ENCODE measurements around the gene ATP6V1G1.
A peak's percentile ranks its signal among the peaks of the same experiment; 100 is the strongest.
"Not testable (repeated sequence)": the region's sequence is repeated elsewhere in the genome, so short reads cannot be mapped to it uniquely, and the experiment has no call there.

The ATP6V1G1 gene

GRCh38 chr9:114601787-114602186 lies 14.2 kb downstream of the ATP6V1G1 start:
- H3K36me3 ChIP-seq (ENCODE audit: control insufficient read depth, insufficient read depth, low read length) = peaks cover 50% of the 10 kb centered on the region
- H3K4me1 ChIP-seq (ENCODE audit: control insufficient read depth, insufficient read depth, low read length, poor library complexity, severe bottlenecking); H3K4me3 ChIP-seq (ENCODE audit: extremely low read depth, insufficient read depth, low read length, poor library complexity, severe bottlenecking); H3K27ac ChIP-seq (ENCODE audit: low read depth, low read length, severe bottlenecking): not testable (repeated sequence)
- peaks cover 10% of the 10 kb centered on the region for H3K9me3 ChIP-seq (ENCODE audit: control insufficient read depth, low read length)
- 84 to 100% methylated on average over 1 to 2 of the region's 2 CpGs for WGBS, 2 experiments (ENCODE audit: insufficient coverage in 2 of 2)

DNA sequence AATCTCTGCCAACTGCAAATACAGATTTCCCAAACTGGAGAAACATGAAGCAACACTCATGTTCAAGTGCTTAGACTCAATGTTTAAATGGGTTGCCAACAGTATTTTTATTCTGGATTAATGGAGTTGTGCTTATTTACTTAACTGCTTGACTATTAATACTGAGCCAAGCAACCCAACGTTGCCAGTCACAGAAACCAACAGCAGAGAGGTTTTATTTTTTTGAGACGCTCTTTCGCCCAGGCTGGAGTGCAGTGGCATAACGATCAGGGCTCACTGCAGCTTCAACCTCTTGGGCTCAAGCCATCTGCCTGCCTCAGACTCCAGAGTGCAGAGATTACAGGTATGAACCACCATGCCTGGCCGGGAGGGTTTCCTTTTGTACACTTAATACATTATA lies 15.1 kb downstream of the ATP6V1G1 start:
- no peak overlapping the region for H3K4me3 ChIP-seq (ENCODE audit: extremely low read depth, insufficient read depth, low read length, poor library complexity, severe bottlenecking)
- peaks cover 6% of the 10 kb centered on the region for H3K4me1 ChIP-seq (ENCODE audit: control insufficient read depth, insufficient read depth, low read length, poor library complexity, severe bottlenecking)
- peaks cover 43% of the 10 kb centered on the region for H3K36me3 ChIP-seq (ENCODE audit: control insufficient read depth, insufficient read depth, low read length)
- WGBS, 2 experiments (ENCODE audit: insufficient coverage in 2 of 2) = 90 to 99% methylated on average over 4 of the region's 5 CpGs
- H3K9me3 ChIP-seq (ENCODE audit: control insufficient read depth, low read length) = peaks cover 10% of the 10 kb centered on the region
- H3K27ac ChIP-seq (ENCODE audit: low read depth, low read length, severe bottlenecking) = no peak overlapping the region

DNA sequence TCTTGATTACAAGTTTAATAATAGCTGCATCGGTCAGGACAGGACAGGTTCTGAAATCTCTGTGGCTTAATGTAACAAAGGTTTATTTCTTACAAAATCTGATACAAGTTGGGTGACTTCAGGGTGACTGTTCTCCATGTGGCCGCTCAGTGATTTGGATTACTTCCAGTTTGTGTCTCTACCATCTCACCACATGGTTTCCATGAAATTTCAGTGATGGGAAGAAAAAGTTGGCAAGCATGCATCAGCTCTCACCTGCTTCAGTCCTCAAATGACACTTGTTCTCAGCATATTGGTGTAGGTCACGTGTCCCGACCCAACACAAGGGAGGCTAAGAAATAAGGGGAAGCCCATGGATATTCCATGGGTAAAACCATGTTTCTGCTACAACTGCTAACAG lies 15.7 kb downstream of the ATP6V1G1 start:
- Histone ChIP-seq H3K4me3 (ENCODE audit: extremely low read depth, insufficient read depth, low read length, poor library complexity, severe bottlenecking) (no peak overlapping the region), H3K27ac (ENCODE audit: low read depth, low read length, severe bottlenecking) (no peak overlapping the region), H3K4me1 (ENCODE audit: control insufficient read depth, insufficient read depth, low read length, poor library complexity, severe bottlenecking) (peaks cover 6% of the 10 kb centered on the region), H3K9me3 (ENCODE audit: control insufficient read depth, low read length) (peaks cover 10% of the 10 kb centered on the region), H3K36me3 (ENCODE audit: control insufficient read depth, insufficient read depth, low read length) (peaks cover 37% of the 10 kb centered on the region)
- 80 to 100% methylated on average over 1 to 4 of the region's 4 CpGs for WGBS, 2 experiments (ENCODE audit: insufficient coverage in 2 of 2)

GRCh38 chr9:114604989-114605388 lies 17.4 kb downstream of the ATP6V1G1 start:
- peaks cover 10% of the 10 kb centered on the region for H3K9me3 ChIP-seq (ENCODE audit: control insufficient read depth, low read length)
- H3K36me3 ChIP-seq (ENCODE audit: control insufficient read depth, insufficient read depth, low read length) = peaks cover 20% of the 10 kb centered on the region
- H3K4me3 ChIP-seq (ENCODE audit: extremely low read depth, insufficient read depth, low read length, poor library complexity, severe bottlenecking) = no peak overlapping the region
- 94 to 100% methylated on average over 3 of the region's 3 CpGs for WGBS, 2 experiments (ENCODE audit: insufficient coverage in 2 of 2)
- H3K4me1 ChIP-seq (ENCODE audit: control insufficient read depth, insufficient read depth, low read length, poor library complexity, severe bottlenecking) = peaks cover 6% of the 10 kb centered on the region
- H3K27ac ChIP-seq (ENCODE audit: low read depth, low read length, severe bottlenecking) = peak overlapping the region; percentile 6

DNA sequence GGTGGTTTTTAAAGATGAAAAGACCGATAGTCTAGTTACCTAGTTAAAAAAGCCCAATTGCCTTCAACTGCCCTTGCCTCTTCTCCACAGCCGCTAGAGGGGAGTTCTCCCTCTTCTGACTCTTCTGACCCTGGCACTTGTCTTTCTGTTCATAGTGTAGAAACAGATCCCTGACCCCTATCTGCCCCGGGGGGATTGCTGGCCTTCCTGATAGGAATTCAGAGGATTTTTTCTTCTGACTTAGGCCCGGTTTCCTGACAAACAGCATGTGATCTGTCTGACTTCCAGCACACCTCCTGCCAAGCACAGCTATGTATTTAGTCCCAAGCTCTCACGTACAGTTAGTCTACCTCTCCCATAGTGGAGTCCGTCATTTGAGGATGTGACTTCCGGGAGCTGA lies 18.5 kb downstream of the ATP6V1G1 start:
- H3K27ac ChIP-seq (ENCODE audit: low read depth, low read length, severe bottlenecking) = no peak overlapping the region
- peaks cover 6% of the 10 kb centered on the region for H3K9me3 ChIP-seq (ENCODE audit: control insufficient read depth, low read length)
- H3K4me1 ChIP-seq (ENCODE audit: control insufficient read depth, insufficient read depth, low read length, poor library complexity, severe bottlenecking) = peaks cover 8% of the 10 kb centered on the region
- WGBS, 2 experiments (ENCODE audit: insufficient coverage in 2 of 2) = 74 to 78% methylated on average over 4 to 7 of the region's 7 CpGs
- peaks cover 9% of the 10 kb centered on the region for H3K36me3 ChIP-seq (ENCODE audit: control insufficient read depth, insufficient read depth, low read length)
- no peak overlapping the region for H3K4me3 ChIP-seq (ENCODE audit: extremely low read depth, insufficient read depth, low read length, poor library complexity, severe bottlenecking)

DNA sequence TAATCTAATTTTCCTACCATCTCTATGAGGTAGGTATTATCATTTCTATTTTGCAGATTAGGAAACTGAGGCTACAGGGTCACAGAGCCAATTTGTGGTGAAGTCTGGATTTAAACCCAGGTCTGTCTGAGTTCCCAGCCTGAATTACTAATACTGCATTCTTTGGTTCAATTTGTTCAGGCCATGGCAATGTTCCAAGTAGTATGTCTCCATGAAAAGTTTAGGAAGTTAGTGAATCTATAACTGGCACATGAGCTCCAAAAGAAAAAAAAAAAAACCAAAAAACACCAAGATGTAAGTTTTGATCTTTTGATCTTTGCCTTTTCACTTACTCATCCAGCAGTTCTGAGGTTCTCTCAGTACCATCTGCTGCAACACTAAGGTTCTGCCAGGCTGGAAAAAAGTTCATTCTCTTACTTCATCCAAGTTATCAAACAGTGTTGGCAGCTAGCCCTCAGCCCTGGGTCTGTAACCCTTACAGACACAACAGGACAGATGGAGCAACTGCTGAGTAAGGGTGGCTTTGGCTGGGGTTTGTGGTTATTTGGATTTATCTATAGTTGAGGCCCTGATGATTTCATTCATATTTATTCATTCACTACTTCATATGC lies 19.1 kb downstream of the ATP6V1G1 start:
- H3K36me3 ChIP-seq (ENCODE audit: control insufficient read depth, insufficient read depth, low read length) = peaks cover 7% of the 10 kb centered on the region
- peaks cover 9% of the 10 kb centered on the region for H3K4me1 ChIP-seq (ENCODE audit: control insufficient read depth, insufficient read depth, low read length, poor library complexity, severe bottlenecking)
- peaks cover 2% of the 10 kb centered on the region for H3K9me3 ChIP-seq (ENCODE audit: control insufficient read depth, low read length)
- no peak overlapping the region for H3K27ac ChIP-seq (ENCODE audit: low read depth, low read length, severe bottlenecking)
- no peak overlapping the region for H3K4me3 ChIP-seq (ENCODE audit: extremely low read depth, insufficient read depth, low read length, poor library complexity, severe bottlenecking)

DNA sequence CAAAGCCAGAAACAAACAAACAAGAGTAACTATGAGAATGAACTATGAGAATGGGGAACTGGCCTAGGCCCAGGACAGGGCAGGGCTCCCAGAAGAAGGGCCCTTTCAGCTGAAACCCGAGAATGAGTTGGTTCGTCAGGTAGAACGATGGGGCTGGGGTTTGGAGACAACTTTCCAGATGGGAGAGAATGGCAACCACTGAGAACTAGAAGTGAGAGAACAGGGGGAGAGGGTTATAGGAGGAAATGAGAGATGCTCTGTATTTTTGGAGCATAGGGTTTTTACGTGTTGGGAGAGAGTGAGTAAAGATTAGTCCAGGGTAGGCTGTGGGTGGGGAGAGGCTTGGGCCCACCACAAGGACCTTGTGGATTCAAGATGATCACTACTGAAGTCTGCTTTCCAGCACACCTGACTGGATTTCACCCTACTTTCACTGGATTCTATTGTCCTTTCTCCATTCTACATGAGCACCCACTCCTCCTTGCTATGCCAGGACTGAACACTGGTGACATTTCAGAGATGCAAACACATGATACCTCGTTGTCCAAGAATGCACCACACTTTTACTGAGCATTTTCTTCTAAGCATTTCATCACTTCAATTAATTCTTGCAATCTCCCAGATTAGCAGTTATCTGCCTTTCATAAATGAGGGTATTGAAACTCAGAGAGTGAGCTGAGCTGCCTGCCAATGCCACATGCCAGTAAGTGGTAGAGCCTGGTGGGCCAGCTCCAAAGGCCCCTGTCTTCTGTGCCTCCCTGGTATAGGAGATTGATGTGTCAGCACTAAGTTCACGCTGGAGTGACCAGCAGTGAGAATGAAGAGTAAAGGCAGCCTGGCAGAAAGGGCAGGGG lies 20.3 kb downstream of the ATP6V1G1 start:
- no peak overlapping the region for H3K4me3 ChIP-seq (ENCODE audit: extremely low read depth, insufficient read depth, low read length, poor library complexity, severe bottlenecking)
- WGBS, 2 experiments (ENCODE audit: insufficient coverage in 2 of 2) = 91 to 95% methylated on average over 4 to 6 of the region's 6 CpGs
- no peaks in the 10 kb centered on the region for H3K36me3 ChIP-seq (ENCODE audit: control insufficient read depth, insufficient read depth, low read length)
- H3K9me3 ChIP-seq (ENCODE audit: control insufficient read depth, low read length) = no peaks in the 10 kb centered on the region
- peaks cover 13% of the 10 kb centered on the region for H3K4me1 ChIP-seq (ENCODE audit: control insufficient read depth, insufficient read depth, low read length, poor library complexity, severe bottlenecking)
- no peak overlapping the region for H3K27ac ChIP-seq (ENCODE audit: low read depth, low read length, severe bottlenecking)

DNA sequence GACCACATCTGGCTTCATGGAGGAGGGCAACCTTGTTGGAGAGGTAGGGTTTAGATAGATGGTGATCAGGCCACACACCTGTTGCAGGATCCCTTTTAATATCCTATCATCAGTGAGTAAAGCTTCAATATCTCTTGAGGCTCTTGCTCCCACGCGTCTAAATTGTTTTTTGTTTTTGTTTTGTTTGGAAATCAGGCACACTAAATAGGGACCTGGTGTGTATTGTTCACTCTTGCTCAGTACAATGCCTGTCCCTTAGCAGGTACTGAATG lies 20.9 kb downstream of the ATP6V1G1 start:
- 72% methylated on average over 2 of the region's 2 CpGs; no CpG with 5 or more reads in 1 of the 2 experiments for WGBS, 2 experiments (ENCODE audit: insufficient coverage in 2 of 2)
- H3K36me3 ChIP-seq (ENCODE audit: control insufficient read depth, insufficient read depth, low read length) = no peaks in the 10 kb centered on the region
- H3K4me1 ChIP-seq (ENCODE audit: control insufficient read depth, insufficient read depth, low read length, poor library complexity, severe bottlenecking) = peaks cover 13% of the 10 kb centered on the region
- no peak overlapping the region for H3K4me3 ChIP-seq (ENCODE audit: extremely low read depth, insufficient read depth, low read length, poor library complexity, severe bottlenecking)
- no peak overlapping the region for H3K27ac ChIP-seq (ENCODE audit: low read depth, low read length, severe bottlenecking)
- no peaks in the 10 kb centered on the region for H3K9me3 ChIP-seq (ENCODE audit: control insufficient read depth, low read length)

GRCh38 chr9:114611516-114612271 lies 24.1 kb downstream of the ATP6V1G1 start:
- WGBS, 2 experiments (ENCODE audit: insufficient coverage in 2 of 2) = 23 to 57% methylated on average over 15 to 40 of the region's 58 CpGs
- no peaks in the 10 kb centered on the region for H3K36me3 ChIP-seq (ENCODE audit: control insufficient read depth, insufficient read depth, low read length)
- H3K4me3 ChIP-seq (ENCODE audit: extremely low read depth, insufficient read depth, low read length, poor library complexity, severe bottlenecking) = peak overlapping the region; percentile 47
- no peaks in the 10 kb centered on the region for H3K9me3 ChIP-seq (ENCODE audit: control insufficient read depth, low read length)
- H3K27ac ChIP-seq (ENCODE audit: low read depth, low read length, severe bottlenecking) = no peak overlapping the region
- peaks cover 8% of the 10 kb centered on the region for H3K4me1 ChIP-seq (ENCODE audit: control insufficient read depth, insufficient read depth, low read length, poor library complexity, severe bottlenecking)

DNA sequence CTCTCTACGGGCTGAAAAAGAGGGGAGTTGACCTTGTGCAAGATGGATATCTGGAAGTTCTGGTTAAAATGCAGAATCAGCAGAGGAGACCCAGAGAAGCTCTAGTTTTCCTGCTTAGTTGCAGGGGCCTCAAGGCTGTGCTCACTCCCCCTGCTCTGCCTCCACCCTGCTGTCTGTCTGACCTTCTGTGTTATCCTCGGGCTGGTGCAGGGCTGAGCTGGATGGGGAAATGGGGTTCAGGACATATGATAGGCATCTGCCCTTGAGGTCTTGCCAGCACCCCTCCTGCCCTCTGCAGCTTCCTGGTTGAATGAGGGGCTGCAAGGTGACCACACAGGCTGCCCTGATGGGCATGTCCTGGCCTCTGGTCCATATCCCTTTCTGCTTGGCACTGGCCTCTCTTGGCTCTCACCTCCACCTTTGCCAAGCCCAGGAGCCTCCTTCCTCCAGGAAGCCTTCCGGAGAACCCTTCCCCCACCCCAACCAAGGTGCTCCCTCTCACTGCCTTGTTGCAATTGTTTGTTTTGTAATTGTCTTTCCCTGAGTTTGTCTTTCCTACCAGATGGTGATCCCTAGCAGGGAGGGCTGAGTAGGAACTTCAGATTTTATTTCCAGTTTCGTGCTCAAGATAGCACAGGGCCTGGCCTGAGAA lies 24.8 kb downstream of the ATP6V1G1 start:
- peaks cover 8% of the 10 kb centered on the region for H3K4me1 ChIP-seq (ENCODE audit: control insufficient read depth, insufficient read depth, low read length, poor library complexity, severe bottlenecking)
- peak overlapping the region; percentile 47 for H3K4me3 ChIP-seq (ENCODE audit: extremely low read depth, insufficient read depth, low read length, poor library complexity, severe bottlenecking)
- H3K27ac ChIP-seq (ENCODE audit: low read depth, low read length, severe bottlenecking) = no peak overlapping the region
- H3K36me3 ChIP-seq (ENCODE audit: control insufficient read depth, insufficient read depth, low read length) = no peaks in the 10 kb centered on the region
- H3K9me3 ChIP-seq (ENCODE audit: control insufficient read depth, low read length) = no peaks in the 10 kb centered on the region
- WGBS, 2 experiments (ENCODE audit: insufficient coverage in 2 of 2) = 60 to 70% methylated on average over 1 to 2 of the region's 4 CpGs
